ENCODE data around the gene CYLD.

Gene CYLD

DNA sequence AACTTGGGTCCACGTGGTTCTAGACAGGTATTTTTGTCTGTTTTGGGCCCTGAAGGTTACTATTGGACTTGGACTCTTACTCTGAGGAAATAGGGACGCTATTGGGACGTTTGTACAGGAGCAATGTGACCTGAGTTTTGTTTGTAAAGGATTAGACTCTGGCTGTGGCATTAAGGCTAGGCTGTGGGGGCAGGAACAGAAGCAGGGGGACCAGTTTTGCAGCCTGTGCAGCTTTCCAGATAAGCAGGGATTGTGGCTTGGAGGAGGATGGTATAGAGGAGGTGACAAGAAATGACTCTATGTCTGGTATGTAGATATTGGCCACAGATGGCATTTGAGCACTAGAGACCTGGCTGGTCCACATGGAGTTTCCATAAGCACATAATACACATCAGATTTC is 35.6 kb upstream of the CYLD start:
- no peak for TF ChIP-seq POLR2AphosphoS5 (IDR thresholded peaks at IDR 0.05; ENCODE audit: low read depth)
- no peak for TF ChIP-seq GABPA (IDR thresholded peaks at IDR 0.05; ENCODE audit: low read depth)
- TF ChIP-seq, protein P1, sequence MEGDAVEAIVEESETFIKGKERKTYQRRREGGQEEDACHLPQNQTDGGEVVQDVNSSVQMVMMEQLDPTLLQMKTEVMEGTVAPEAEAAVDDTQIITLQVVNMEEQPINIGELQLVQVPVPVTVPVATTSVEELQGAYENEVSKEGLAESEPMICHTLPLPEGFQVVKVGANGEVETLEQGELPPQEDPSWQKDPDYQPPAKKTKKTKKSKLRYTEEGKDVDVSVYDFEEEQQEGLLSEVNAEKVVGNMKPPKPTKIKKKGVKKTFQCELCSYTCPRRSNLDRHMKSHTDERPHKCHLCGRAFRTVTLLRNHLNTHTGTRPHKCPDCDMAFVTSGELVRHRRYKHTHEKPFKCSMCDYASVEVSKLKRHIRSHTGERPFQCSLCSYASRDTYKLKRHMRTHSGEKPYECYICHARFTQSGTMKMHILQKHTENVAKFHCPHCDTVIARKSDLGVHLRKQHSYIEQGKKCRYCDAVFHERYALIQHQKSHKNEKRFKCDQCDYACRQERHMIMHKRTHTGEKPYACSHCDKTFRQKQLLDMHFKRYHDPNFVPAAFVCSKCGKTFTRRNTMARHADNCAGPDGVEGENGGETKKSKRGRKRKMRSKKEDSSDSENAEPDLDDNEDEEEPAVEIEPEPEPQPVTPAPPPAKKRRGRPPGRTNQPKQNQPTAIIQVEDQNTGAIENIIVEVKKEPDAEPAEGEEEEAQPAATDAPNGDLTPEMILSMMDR (IDR thresholded peaks at IDR 0.05; ENCODE audit: insufficient read depth, low read length): no peak
- TF ChIP-seq, protein P2, sequence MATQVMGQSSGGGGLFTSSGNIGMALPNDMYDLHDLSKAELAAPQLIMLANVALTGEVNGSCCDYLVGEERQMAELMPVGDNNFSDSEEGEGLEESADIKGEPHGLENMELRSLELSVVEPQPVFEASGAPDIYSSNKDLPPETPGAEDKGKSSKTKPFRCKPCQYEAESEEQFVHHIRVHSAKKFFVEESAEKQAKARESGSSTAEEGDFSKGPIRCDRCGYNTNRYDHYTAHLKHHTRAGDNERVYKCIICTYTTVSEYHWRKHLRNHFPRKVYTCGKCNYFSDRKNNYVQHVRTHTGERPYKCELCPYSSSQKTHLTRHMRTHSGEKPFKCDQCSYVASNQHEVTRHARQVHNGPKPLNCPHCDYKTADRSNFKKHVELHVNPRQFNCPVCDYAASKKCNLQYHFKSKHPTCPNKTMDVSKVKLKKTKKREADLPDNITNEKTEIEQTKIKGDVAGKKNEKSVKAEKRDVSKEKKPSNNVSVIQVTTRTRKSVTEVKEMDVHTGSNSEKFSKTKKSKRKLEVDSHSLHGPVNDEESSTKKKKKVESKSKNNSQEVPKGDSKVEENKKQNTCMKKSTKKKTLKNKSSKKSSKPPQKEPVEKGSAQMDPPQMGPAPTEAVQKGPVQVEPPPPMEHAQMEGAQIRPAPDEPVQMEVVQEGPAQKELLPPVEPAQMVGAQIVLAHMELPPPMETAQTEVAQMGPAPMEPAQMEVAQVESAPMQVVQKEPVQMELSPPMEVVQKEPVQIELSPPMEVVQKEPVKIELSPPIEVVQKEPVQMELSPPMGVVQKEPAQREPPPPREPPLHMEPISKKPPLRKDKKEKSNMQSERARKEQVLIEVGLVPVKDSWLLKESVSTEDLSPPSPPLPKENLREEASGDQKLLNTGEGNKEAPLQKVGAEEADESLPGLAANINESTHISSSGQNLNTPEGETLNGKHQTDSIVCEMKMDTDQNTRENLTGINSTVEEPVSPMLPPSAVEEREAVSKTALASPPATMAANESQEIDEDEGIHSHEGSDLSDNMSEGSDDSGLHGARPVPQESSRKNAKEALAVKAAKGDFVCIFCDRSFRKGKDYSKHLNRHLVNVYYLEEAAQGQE (IDR thresholded peaks at IDR 0.05; ENCODE audit: insufficient replicate concordance, low read depth): no peak
- no peak for TF ChIP-seq SPI1 (IDR thresholded peaks at IDR 0.05; ENCODE audit: borderline replicate concordance, low read depth)
- Histone ChIP-seq H3K27me3 (ENCODE audit: insufficient read depth, poor library complexity, severe bottlenecking) (no peaks in the 10 kb centered on the region), H3K27ac (replicated peaks) (no peak overlapping the region), H3K4me3 (replicated peaks; ENCODE audit: insufficient read depth, low read length) (no peak overlapping the region)
- DNase-seq (ENCODE audit: low read depth in 1 of 2, low spot score in 1 of 2): no peak

DNA sequence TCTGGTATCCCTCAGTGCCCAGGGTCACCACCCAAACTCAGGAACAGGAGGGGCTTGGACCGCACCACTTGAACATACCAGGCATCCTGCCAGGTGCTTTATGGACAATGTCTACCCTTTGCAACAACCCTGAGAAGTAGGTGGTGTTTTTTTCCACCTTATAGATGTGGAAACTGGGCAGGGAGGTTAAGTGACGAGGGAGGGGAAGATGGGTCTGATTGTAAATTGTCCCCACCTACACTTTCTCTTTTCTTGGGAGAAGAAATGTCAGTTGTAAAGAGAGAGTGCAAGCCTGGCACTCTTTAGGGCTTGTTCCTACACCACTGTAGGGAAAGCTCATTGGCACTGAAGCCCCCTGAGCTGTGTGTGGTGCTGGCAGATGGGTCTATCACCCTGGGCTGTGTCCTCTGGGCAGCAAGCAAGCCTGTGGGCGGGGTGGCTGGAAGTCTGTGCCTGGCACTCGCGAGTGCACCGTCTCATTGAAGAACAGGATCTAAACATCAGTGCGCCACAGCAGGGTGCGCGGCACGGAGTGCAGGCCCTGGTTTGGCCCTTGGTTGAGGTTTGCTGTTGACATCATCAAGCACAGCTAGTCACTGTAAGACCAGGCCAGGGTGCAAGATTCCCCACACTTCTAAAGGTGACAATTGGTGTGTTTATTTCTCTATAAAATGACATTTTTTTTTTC is 33.4 kb upstream of the CYLD start:
- DNase-seq (ENCODE audit: low read depth in 1 of 2, low spot score in 1 of 2): peak in 1 of 2 experiments; percentile 35
- Histone ChIP-seq H3K27me3 (ENCODE audit: insufficient read depth, poor library complexity, severe bottlenecking) (no peaks in the 10 kb centered on the region), H3K4me3 (replicated peaks; ENCODE audit: insufficient read depth, low read length) (no peak overlapping the region), H3K27ac (replicated peaks) (peak overlapping the region; percentile 49)
- TF ChIP-seq, protein P1 (IDR thresholded peaks at IDR 0.05; ENCODE audit: insufficient read depth, low read length): no peak
- TF ChIP-seq GABPA (IDR thresholded peaks at IDR 0.05; ENCODE audit: low read depth): no peak
- no peak for TF ChIP-seq SPI1 (IDR thresholded peaks at IDR 0.05; ENCODE audit: borderline replicate concordance, low read depth)
- TF ChIP-seq POLR2AphosphoS5 (IDR thresholded peaks at IDR 0.05; ENCODE audit: low read depth): no peak
- TF ChIP-seq, protein P2 (IDR thresholded peaks at IDR 0.05; ENCODE audit: insufficient replicate concordance, low read depth): no peak

DNA sequence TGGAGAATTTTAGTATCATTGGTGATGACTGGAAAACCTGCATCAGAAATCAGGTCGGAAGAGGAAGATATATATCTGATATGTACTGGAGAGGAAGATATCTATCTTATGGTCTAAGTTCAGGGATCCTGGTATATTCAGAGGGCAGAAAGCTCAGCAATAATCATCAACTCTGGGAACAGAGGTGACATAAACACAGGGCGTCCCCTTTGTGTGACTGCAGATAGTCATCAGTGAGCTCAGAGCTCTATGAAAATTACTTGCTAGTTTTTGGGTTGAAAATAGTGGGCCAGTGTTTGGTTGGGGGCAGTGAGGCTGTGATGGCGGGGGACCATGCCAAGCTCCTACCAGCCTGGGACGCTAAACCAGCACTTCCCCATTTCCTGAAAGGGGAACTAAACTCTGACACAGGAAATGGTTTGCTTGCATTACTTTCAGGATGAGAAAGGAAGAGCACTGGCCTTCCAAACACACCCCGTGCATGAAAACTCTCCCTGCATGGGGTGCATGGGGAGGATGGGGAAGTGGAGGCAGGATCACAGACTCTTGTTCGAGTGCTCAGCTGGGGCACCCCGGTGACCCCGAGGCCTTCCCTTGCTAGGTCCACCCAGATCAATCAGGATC is 32.7 kb upstream of the CYLD start:
- no peak overlapping the region for H3K4me3 ChIP-seq (replicated peaks; ENCODE audit: insufficient read depth, low read length)
- TF ChIP-seq GABPA (IDR thresholded peaks at IDR 0.05; ENCODE audit: low read depth) (peak; percentile 18; the same call in 1 of the 2 replicates), POLR2AphosphoS5 (IDR thresholded peaks at IDR 0.05; ENCODE audit: low read depth) (0 out of 2 replicates have a peak, but pooled peaks have one; percentile 39), SPI1 (IDR thresholded peaks at IDR 0.05; ENCODE audit: borderline replicate concordance, low read depth) (peak; percentile 99)
- TF ChIP-seq, protein P2 (IDR thresholded peaks at IDR 0.05; ENCODE audit: insufficient replicate concordance, low read depth): no peak
- TF ChIP-seq, protein P1 (IDR thresholded peaks at IDR 0.05; ENCODE audit: insufficient read depth, low read length): no peak
- no peaks in the 10 kb centered on the region for H3K27me3 ChIP-seq (ENCODE audit: insufficient read depth, poor library complexity, severe bottlenecking)
- peak overlapping the region; percentile 49 for H3K27ac ChIP-seq (replicated peaks)
- peak in 1 of 2 experiments; percentile 81 for DNase-seq (ENCODE audit: low read depth in 1 of 2, low spot score in 1 of 2)
